Liver (tissue), 9 donors: ENCODE measurements around the gene MBD6. TPM values are rescaled to one million over a fixed set of nuclear protein-coding genes. Genes with fewer than 3 reads are reported as not detected.

Experiments
- DNase-seq: peaks from one replicate; pipeline ENCODE4 v3.0.0-alpha.2; 2017; ENCODE audit warnings: low spot score
- H3K27ac ChIP-seq, 2 donors: one replicate each; pipeline ENCODE4 v1.7.0; 2013; ENCODE audit warnings: inconsistent platforms in 2 of 2, low read length in 2 of 2, control low read depth in 1 of 2, low read depth in 1 of 2, mild to moderate bottlenecking in 1 of 2
- H3K27me3 ChIP-seq, 4 donors: one replicate each; pipeline versions ENCODE4 v1.6.1 to v1.7.0; 2013; ENCODE audit warnings: low read length in 3 of 4, inconsistent platforms in 1 of 4, mild to moderate bottlenecking in 1 of 4, moderate library complexity in 1 of 4; ENCODE audit not compliant: control insufficient read depth in 4 of 4, insufficient read depth in 4 of 4
- H3K36me3 ChIP-seq, 4 donors: one replicate each; pipeline versions ENCODE4 v1.6.1 to v1.7.0; 2013; ENCODE audit warnings: low read length in 3 of 4, mild to moderate bottlenecking in 3 of 4, low read depth in 1 of 4, moderate library complexity in 1 of 4; ENCODE audit not compliant: control insufficient read depth in 4 of 4, insufficient read depth in 3 of 4
- H3K4me1 ChIP-seq, 4 donors: one replicate each; pipeline versions ENCODE4 v1.6.1 to v1.7.0; 2013; ENCODE audit warnings: low read length in 3 of 4, mild to moderate bottlenecking in 3 of 4, moderate library complexity in 1 of 4; ENCODE audit not compliant: control insufficient read depth in 4 of 4, insufficient read depth in 4 of 4
- H3K4me3 ChIP-seq, 3 donors: one replicate each; pipeline versions ENCODE4 v1.6.1 to v1.7.0; 2013; ENCODE audit warnings: low read length in 3 of 3, control low read depth in 1 of 3, low read depth in 1 of 3, mild to moderate bottlenecking in 1 of 3
- H3K9ac ChIP-seq, 2 donors: one replicate each; pipeline ENCODE4 v1.7.0; 2013; ENCODE audit warnings: low read length in 2 of 2, mild to moderate bottlenecking in 2 of 2, moderate library complexity in 2 of 2, control low read depth in 1 of 2, low read depth in 1 of 2
- H3K9me3 ChIP-seq, 4 donors: one replicate each; pipeline versions ENCODE4 v1.6.1 to v1.7.0; 2013; ENCODE audit warnings: low read length in 3 of 4; ENCODE audit not compliant: control insufficient read depth in 4 of 4
- ATF3 ChIP-seq: IDR thresholded peaks from 2 replicates; pipeline ENCODE4 v1.6.1; 2016; ENCODE audit warnings: antibody characterized with exemption
- CTCF ChIP-seq: fragments of 150-350 bp; IDR thresholded peaks from 2 replicates; pipeline ENCODE4 v1.5.1; 2017; ENCODE audit warnings: improper control_type of control experiment, low read depth, low read length; ENCODE audit not compliant: missing input control
- EGR1 ChIP-seq, 2 donors: IDR thresholded peaks; 2 replicates each; pipeline ENCODE4 v1.6.1; 2016 to 2018; ENCODE audit warnings: antibody characterized with exemption in 2 of 2, low read depth in 2 of 2
- FOXA1 ChIP-seq: IDR thresholded peaks from 2 replicates; pipeline ENCODE4 v1.6.1; 2016; ENCODE audit warnings: antibody characterized with exemption
- FOXA2 ChIP-seq: IDR thresholded peaks from 2 replicates; pipeline ENCODE4 v1.6.1; 2016; ENCODE audit warnings: antibody characterized with exemption
- GABPA ChIP-seq, 2 donors: IDR thresholded peaks in 1 of 2; conservative IDR thresholded peaks in 1 of 2; 2 replicates each; pipeline ENCODE4 v1.6.1; 2016; ENCODE audit warnings: antibody characterized with exemption in 2 of 2, mild to moderate bottlenecking in 1 of 2, moderate library complexity in 1 of 2
- HNF4A ChIP-seq, 2 donors: conservative IDR thresholded peaks; 2 replicates each; pipeline ENCODE4 v1.6.1; 2016; ENCODE audit warnings: antibody characterized with exemption in 2 of 2, mild to moderate bottlenecking in 2 of 2
- HNF4G ChIP-seq: IDR thresholded peaks from 2 replicates; pipeline ENCODE4 v1.6.1; 2016; ENCODE audit warnings: antibody characterized with exemption
- JUND ChIP-seq, 2 donors: IDR thresholded peaks; 2 replicates each; pipeline ENCODE4 v1.6.1; 2016; ENCODE audit warnings: antibody characterized with exemption in 2 of 2
- MAX ChIP-seq: IDR thresholded peaks from 2 replicates; pipeline ENCODE4 v1.6.1; 2016; ENCODE audit warnings: antibody characterized with exemption
- NR2F2 ChIP-seq: IDR thresholded peaks from 2 replicates; pipeline ENCODE4 v1.6.1; 2016; ENCODE audit warnings: antibody characterized with exemption
- RAD21 ChIP-seq, 2 donors: IDR thresholded peaks; 2 replicates each; pipeline ENCODE4 v1.6.1; 2016; ENCODE audit warnings: antibody characterized with exemption in 2 of 2, mild to moderate bottlenecking in 2 of 2
- REST ChIP-seq: IDR thresholded peaks from 2 replicates; pipeline ENCODE4 v1.6.1; 2016; ENCODE audit warnings: antibody characterized with exemption, mild to moderate bottlenecking
- RXRA ChIP-seq, 2 donors: IDR thresholded peaks; 2 replicates each; pipeline ENCODE4 v1.6.1; 2017 to 2018; ENCODE audit warnings: antibody characterized with exemption in 2 of 2, mild to moderate bottlenecking in 1 of 2
- SP1 ChIP-seq: IDR thresholded peaks from 2 replicates; pipeline ENCODE4 v1.6.1; 2018; ENCODE audit warnings: antibody characterized with exemption, mild to moderate bottlenecking
- TAF1 ChIP-seq: conservative IDR thresholded peaks from 2 replicates; pipeline ENCODE4 v1.6.1; 2016; ENCODE audit warnings: antibody characterized with exemption, mild to moderate bottlenecking
- YY1 ChIP-seq: IDR thresholded peaks from 2 replicates; pipeline ENCODE4 v1.6.1; 2016; ENCODE audit warnings: antibody characterized with exemption, mild to moderate bottlenecking
- ZBTB33 ChIP-seq: IDR thresholded peaks from 2 replicates; pipeline ENCODE4 v1.6.1; 2016; ENCODE audit warnings: antibody characterized with exemption
- WGBS: extraction: QIAGEN DNeasy Blood & Tissue Kit; methylation state at CpG from one replicate; pipeline ENCODE4 v1.1.7; 2013; 5-methylcytosine and 5-hydroxymethylcytosine counted together
- polyA plus RNA-seq, 2 donors: library from polyadenylated mRNA; stranded (reverse) in 1 of 2; unstranded in 1 of 2; fragments of 200-250 nt in 1 of 2; fragments of >200 nt in 1 of 2; fragmentation: Nextera tagmentation in 1 of 2; extraction: Ambion mirVana in 1 of 2; gene quantifications; one replicate each; pipeline versions ENCODE4 v1.2.1 to v1.2.3, GENCODE V29; 2013 to 2015
- total RNA-seq, 2 donors: library from RNA; depleted of rRNA; stranded (reverse); fragments of >200 nt; gene quantifications; one replicate each; pipeline ENCODE4 v1.2.3, GENCODE V29; 2014
- donor health status: healthy.
- donor health status: healthy.
- donor health status: healthy.
- donor health status: healthy.
- donor health status: healthy.

Gene MBD6
- total and polyA plus RNA-seq, 4 donors: 9.9 to 20.2 (median 14.9) TPM

- Histone ChIP-seq H3K27me3 (no peaks in the 10 kb centered on the region), H3K4me1 (peaks cover 7 to 26% (median 20%) of the 10 kb centered on the region in 4 donors), H3K36me3 (peaks cover 17 to 49% (median 35%) of the 10 kb centered on the region in 4 donors), H3K9me3 (no peaks in the 10 kb centered on the region), H3K27ac (no peak overlapping the region), H3K9ac (no peak overlapping the region), H3K4me3 (no peak overlapping the region)
- TF ChIP-seq MAX (no peak), TAF1 (no peak), GABPA (IDR thresholded peaks at IDR 0.05 in 1 of 2, conservative IDR thresholded peaks at IDR 0.05 in 1 of 2) (no peak), ATF3 (no peak), HNF4A (conservative IDR thresholded peaks at IDR 0.05) (no peak), RAD21 (IDR thresholded peaks at IDR 0.05) (no peak), ZBTB33 (no peak), NR2F2 (no peak), RXRA (IDR thresholded peaks at IDR 0.05) (no peak), YY1 (no peak), EGR1 (IDR thresholded peaks at IDR 0.05; ENCODE audit: low read depth in 2 of 2) (no peak), HNF4G (no peak), JUND (IDR thresholded peaks at IDR 0.05) (no peak), FOXA2 (no peak), SP1 (no peak), CTCF (no peak), FOXA1 (no peak), REST (no peak)
- WGBS: 89% methylated on average over 4 of the region's 4 CpGs
- no peak for DNase-seq
Observed at GRCh38 chr12:57526477-57527126, 4.0 kb downstream of the MBD6 start.
